ENCODE data around the gene TXNRD2.

TXNRD2 gene

GRCh38 chr22:19966908-19967750 lies 25.5 kb upstream of the TXNRD2 start:
- DNase-seq (ENCODE audit: low spot score): no peak
- TF ChIP-seq CTCF (IDR thresholded peaks at IDR 0.05; ENCODE audit: extremely low read depth, insufficient read depth, missing control alignments): no peak
- in situ Hi-C loops (cut with MboI; ENCODE audit: low pct_unique_long_range_greater_than_20kb, low sequenced_read_pairs, unreplicated experiment): loop anchor here (25.0 kb wide), 2 partner anchors 105 to 320 kb away; partner anchors contain the start of genes GNB1L and RTL10

- DNase-seq (ENCODE audit: low spot score): no peak
- in situ Hi-C loops (cut with MboI; ENCODE audit: low pct_unique_long_range_greater_than_20kb, low sequenced_read_pairs, unreplicated experiment): loop anchor here (25.0 kb wide), 2 partner anchors 104 to 321 kb away; partner anchors contain the start of genes GNB1L and RTL10
- peak; percentile 18 for TF ChIP-seq CTCF (IDR thresholded peaks at IDR 0.05; ENCODE audit: extremely low read depth, insufficient read depth, missing control alignments)
Measured at GRCh38 chr22:19965771-19966709, 24.4 kb upstream of the TXNRD2 start.

GRCh38 chr22:19964701-19965386 lies 23.2 kb upstream of the TXNRD2 start:
- no peak for DNase-seq (ENCODE audit: low spot score)
- TF ChIP-seq CTCF (IDR thresholded peaks at IDR 0.05; ENCODE audit: extremely low read depth, insufficient read depth, missing control alignments): no peak
- in situ Hi-C loops (cut with MboI; ENCODE audit: low pct_unique_long_range_greater_than_20kb, low sequenced_read_pairs, unreplicated experiment): loop anchor here (25.0 kb wide), 2 partner anchors 103 to 322 kb away; partner anchors contain the start of genes GNB1L and RTL10

- in situ Hi-C loops (cut with MboI; ENCODE audit: low pct_unique_long_range_greater_than_20kb, low sequenced_read_pairs, unreplicated experiment): loop anchor here (25.0 kb wide), 2 partner anchors 102 to 323 kb away; partner anchors contain the start of genes GNB1L and RTL10
- DNase-seq (ENCODE audit: low spot score): no peak
- TF ChIP-seq CTCF (IDR thresholded peaks at IDR 0.05; ENCODE audit: extremely low read depth, insufficient read depth, missing control alignments): no peak
Measured at GRCh38 chr22:19963863-19964642, 22.4 kb upstream of the TXNRD2 start.

- in situ Hi-C loops (cut with MboI; ENCODE audit: low pct_unique_long_range_greater_than_20kb, low sequenced_read_pairs, unreplicated experiment): loop anchor here (25.0 kb wide), 2 partner anchors 101 to 324 kb away; partner anchors contain the start of genes GNB1L and RTL10
- DNase-seq (ENCODE audit: low spot score): no peak
- TF ChIP-seq CTCF (IDR thresholded peaks at IDR 0.05; ENCODE audit: extremely low read depth, insufficient read depth, missing control alignments): no peak
Measured at GRCh38 chr22:19962909-19963806, 21.5 kb upstream of the TXNRD2 start.
